Measurements from ENCODE around the gene LSM3. TPM values are rescaled to one million over a fixed set of nuclear protein-coding genes. Genes with fewer than 3 reads are reported as not detected.

The LSM3 gene
- total and polyA plus RNA-seq, 9 of the 15 experiments (the other 6 are each of a cell fraction or from before 2014, with no cell fraction given) = 33.8 to 203 (median 61.2) TPM

DNA sequence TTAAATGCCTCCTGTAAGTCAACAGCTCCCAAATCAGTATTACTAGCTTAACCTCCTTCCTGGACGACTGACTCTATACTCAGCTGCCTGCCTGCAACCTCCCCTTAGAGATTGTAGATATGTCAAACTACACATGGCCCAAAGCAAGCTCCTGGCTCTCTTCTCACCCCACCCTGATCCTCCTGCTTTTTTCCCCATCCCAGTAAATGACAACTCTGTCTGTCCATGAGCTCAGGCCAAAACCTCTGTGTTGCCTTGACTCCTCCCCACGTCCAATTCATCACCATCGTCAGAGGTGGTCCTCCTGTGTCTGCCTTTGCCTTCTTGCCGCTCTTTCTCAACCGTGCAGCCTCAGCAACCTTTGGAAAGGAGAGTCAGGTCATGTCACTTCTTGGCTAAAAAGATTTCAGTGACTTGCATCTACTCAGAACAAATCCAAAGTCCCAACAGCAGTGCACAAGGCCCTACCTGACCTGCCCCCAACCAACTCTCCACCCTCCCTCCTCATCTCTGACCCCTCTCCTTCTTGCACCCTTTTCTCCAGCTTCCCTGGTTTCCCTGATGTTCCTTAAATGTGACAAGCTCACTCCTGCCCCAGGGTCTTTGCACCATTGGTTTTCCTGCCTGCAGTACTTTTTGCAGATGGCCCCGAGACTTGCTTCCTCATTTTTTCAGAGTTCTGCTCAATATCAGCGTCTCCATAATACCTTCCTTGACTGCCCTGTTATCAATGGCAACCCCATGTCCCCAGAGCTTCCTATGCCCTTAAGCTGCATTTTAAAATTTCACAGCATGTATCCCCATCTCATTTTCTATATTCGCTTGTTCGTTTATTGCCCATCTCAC lies 52.8 kb downstream of the LSM3 start (continued):
- no peak for TF ChIP-seq ZNF354B (CRISPR knock-in tag; IDR thresholded peaks at IDR 0.05)
- TF ChIP-seq SMAD4 (CRISPR knock-in tag; conservative IDR thresholded peaks at IDR 0.05) = 0 out of 2 replicates have a peak, but pooled peaks have one; percentile 23
- no peak for TF ChIP-seq ZNF586 (CRISPR knock-in tag; conservative IDR thresholded peaks at IDR 0.05)
- no peak for TF ChIP-seq NCOA6 (IDR thresholded peaks at IDR 0.05)
- no peak for TF ChIP-seq RUNX1 (IDR thresholded peaks at IDR 0.05; ENCODE audit: low read depth)
- TF ChIP-seq MYC (IDR thresholded peaks at IDR 0.05; ENCODE audit: low read depth, low read length) = no peak; the same call in 1 of the 2 replicates
- TF ChIP-seq MYC (CRISPR knock-in tag; IDR thresholded peaks at IDR 0.05; ENCODE audit: borderline replicate concordance, low read depth) = peak; percentile 40; the same call in 1 of the 2 replicates
- TF ChIP-seq ZNF589 (CRISPR knock-in tag; IDR thresholded peaks at IDR 0.05; ENCODE audit: low read depth) = peak; percentile 75; the same call in 1 of the 2 replicates
- TF ChIP-seq RAD21 (CRISPR knock-in tag; conservative IDR thresholded peaks at IDR 0.05 in 1 of 2, IDR thresholded peaks at IDR 0.05 in 1 of 2) = no peak
- TF ChIP-seq ELF2 (CRISPR knock-in tag; IDR thresholded peaks at IDR 0.05) = no peak
- no peak for TF ChIP-seq HMG20A (CRISPR knock-in tag; conservative IDR thresholded peaks at IDR 0.05)
- TF ChIP-seq ESRRA (IDR thresholded peaks at IDR 0.05; ENCODE audit: borderline replicate concordance, low read depth) = no peak
- TF ChIP-seq EWSR1 (IDR thresholded peaks at IDR 0.05; ENCODE audit: borderline replicate concordance, low read depth, partially characterized antibody) = no peak
- no peak for TF ChIP-seq POU5F1 (IDR thresholded peaks at IDR 0.05; ENCODE audit: borderline replicate concordance, low read depth, low read length, partially characterized antibody)
- peak; percentile 11; the same call in 1 of the 2 replicates for TF ChIP-seq TEAD4 (IDR thresholded peaks at IDR 0.05; ENCODE audit: low read length)
- no peak for TF ChIP-seq TEAD4 (CRISPR knock-in tag; IDR thresholded peaks at IDR 0.05; ENCODE audit: borderline replicate concordance)
- TF ChIP-seq MYNN (IDR thresholded peaks at IDR 0.05) = no peak
- TF ChIP-seq MYNN (CRISPR knock-in tag; IDR thresholded peaks at IDR 0.05) = no peak
- TF ChIP-seq, protein P1, sequence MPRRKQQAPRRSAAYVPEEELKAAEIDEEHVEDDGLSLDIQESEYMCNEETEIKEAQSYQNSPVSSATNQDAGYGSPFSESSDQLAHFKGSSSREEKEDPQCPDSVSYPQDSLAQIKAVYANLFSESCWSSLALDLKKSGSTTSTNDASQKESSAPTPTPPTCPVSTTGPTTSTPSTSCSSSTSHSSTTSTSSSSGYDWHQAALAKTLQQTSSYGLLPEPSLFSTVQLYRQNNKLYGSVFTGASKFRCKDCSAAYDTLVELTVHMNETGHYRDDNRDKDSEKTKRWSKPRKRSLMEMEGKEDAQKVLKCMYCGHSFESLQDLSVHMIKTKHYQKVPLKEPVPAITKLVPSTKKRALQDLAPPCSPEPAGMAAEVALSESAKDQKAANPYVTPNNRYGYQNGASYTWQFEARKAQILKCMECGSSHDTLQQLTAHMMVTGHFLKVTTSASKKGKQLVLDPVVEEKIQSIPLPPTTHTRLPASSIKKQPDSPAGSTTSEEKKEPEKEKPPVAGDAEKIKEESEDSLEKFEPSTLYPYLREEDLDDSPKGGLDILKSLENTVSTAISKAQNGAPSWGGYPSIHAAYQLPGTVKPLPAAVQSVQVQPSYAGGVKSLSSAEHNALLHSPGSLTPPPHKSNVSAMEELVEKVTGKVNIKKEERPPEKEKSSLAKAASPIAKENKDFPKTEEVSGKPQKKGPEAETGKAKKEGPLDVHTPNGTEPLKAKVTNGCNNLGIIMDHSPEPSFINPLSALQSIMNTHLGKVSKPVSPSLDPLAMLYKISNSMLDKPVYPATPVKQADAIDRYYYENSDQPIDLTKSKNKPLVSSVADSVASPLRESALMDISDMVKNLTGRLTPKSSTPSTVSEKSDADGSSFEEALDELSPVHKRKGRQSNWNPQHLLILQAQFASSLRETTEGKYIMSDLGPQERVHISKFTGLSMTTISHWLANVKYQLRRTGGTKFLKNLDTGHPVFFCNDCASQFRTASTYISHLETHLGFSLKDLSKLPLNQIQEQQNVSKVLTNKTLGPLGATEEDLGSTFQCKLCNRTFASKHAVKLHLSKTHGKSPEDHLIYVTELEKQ (CRISPR knock-in tag; IDR thresholded peaks at IDR 0.05) = no peak; the same call in 1 of the 2 replicates
- TF ChIP-seq MIER1 (IDR thresholded peaks at IDR 0.05; ENCODE audit: low read depth) = no peak
- TF ChIP-seq NUFIP1 (IDR thresholded peaks at IDR 0.05; ENCODE audit: partially characterized antibody) = no peak
- TF ChIP-seq, protein P2, sequence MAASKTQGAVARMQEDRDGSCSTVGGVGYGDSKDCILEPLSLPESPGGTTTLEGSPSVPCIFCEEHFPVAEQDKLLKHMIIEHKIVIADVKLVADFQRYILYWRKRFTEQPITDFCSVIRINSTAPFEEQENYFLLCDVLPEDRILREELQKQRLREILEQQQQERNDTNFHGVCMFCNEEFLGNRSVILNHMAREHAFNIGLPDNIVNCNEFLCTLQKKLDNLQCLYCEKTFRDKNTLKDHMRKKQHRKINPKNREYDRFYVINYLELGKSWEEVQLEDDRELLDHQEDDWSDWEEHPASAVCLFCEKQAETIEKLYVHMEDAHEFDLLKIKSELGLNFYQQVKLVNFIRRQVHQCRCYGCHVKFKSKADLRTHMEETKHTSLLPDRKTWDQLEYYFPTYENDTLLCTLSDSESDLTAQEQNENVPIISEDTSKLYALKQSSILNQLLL (CRISPR knock-in tag; IDR thresholded peaks at IDR 0.05; ENCODE audit: borderline replicate concordance) = no peak
- TF ChIP-seq MCM3 (IDR thresholded peaks at IDR 0.05) = no peak
- TF ChIP-seq PPARD (CRISPR knock-in tag; IDR thresholded peaks at IDR 0.05) = no peak; the same call in 1 of the 2 replicates
- TF ChIP-seq MCM5 (IDR thresholded peaks at IDR 0.05; ENCODE audit: low read depth) = no peak

All from K562 (cell line).